Mesenchymal stem cell (in vitro differentiated cells and primary cell): ENCODE results near the gene MICAL2.

Source experiments
- DNase-seq: peaks from one replicate; pipeline ENCODE4 v3.0.0-alpha.2; 2013
- H2AFZ ChIP-seq: one replicate; pipeline ENCODE4 v1.6.1; 2013; ENCODE audit warnings: low read depth, mild to moderate bottlenecking, control low read depth, inconsistent platforms, low read length, moderate library complexity
- H2AK5ac ChIP-seq: 2 replicates; pipeline ENCODE4 v1.6.1; 2013; ENCODE audit warnings: low read length, moderate library complexity, mild to moderate bottlenecking, inconsistent platforms; ENCODE audit not compliant: severe bottlenecking
- H2BK120ac ChIP-seq: one replicate; pipeline ENCODE4 v1.6.1; 2013; ENCODE audit warnings: low read depth, mild to moderate bottlenecking, inconsistent platforms, low read length, moderate library complexity
- H2BK12ac ChIP-seq, 2 experiments: one replicate each; pipeline ENCODE4 v1.6.1; 2013; ENCODE audit warnings: inconsistent platforms in 2 of 2, low read length in 2 of 2, mild to moderate bottlenecking in 2 of 2, moderate library complexity in 2 of 2, control low read depth in 1 of 2
- H2BK15ac ChIP-seq: one replicate; pipeline ENCODE4 v1.6.1; 2013; ENCODE audit warnings: mild to moderate bottlenecking, low read depth, inconsistent platforms; ENCODE audit not compliant: poor library complexity, severe bottlenecking
- H2BK5ac ChIP-seq: 2 replicates; pipeline ENCODE4 v1.6.1; 2013; ENCODE audit warnings: low read depth, mild to moderate bottlenecking, low read length, control low read depth, inconsistent platforms; ENCODE audit not compliant: poor library complexity, severe bottlenecking
- H3K14ac ChIP-seq, 2 experiments: one replicate each; pipeline ENCODE4 v1.6.1; 2013; ENCODE audit warnings: inconsistent platforms in 2 of 2, low read length in 2 of 2, control low read depth in 1 of 2, mild to moderate bottlenecking in 1 of 2, moderate library complexity in 1 of 2
- H3K18ac ChIP-seq, 2 experiments: one replicate each; pipeline ENCODE4 v1.6.1; 2013; ENCODE audit warnings: inconsistent platforms in 2 of 2, low read length in 2 of 2, control low read depth in 1 of 2, low read depth in 1 of 2, mild to moderate bottlenecking in 1 of 2
- H3K23ac ChIP-seq, 2 experiments: one replicate each; pipeline ENCODE4 v1.6.1; 2013; ENCODE audit warnings: inconsistent platforms in 2 of 2, low read length in 2 of 2, mild to moderate bottlenecking in 2 of 2, moderate library complexity in 2 of 2, control low read depth in 1 of 2
- H3K27ac ChIP-seq: 2 replicates; pipeline ENCODE4 v1.5.1; 2013; ENCODE audit warnings: mild to moderate bottlenecking, moderate library complexity, low read length, control low read depth, inconsistent platforms; ENCODE audit not compliant: poor library complexity, severe bottlenecking
- H3K27me3 ChIP-seq, 2 experiments: 2 replicates each; pipeline versions ENCODE4 v1.6.1 to v1.7.0; 2013; ENCODE audit warnings: low read length in 2 of 2, mild to moderate bottlenecking in 2 of 2, moderate library complexity in 2 of 2, control low read depth in 1 of 2, inconsistent platforms in 1 of 2; ENCODE audit not compliant: control insufficient read depth in 1 of 2, insufficient read depth in 1 of 2
- H3K36me3 ChIP-seq, 2 experiments: 2 replicates each; pipeline versions ENCODE4 v1.6.1 to v1.7.0; 2013; ENCODE audit warnings: low read length in 2 of 2, control low read depth in 1 of 2, inconsistent platforms in 1 of 2, low read depth in 1 of 2, mild to moderate bottlenecking in 1 of 2; ENCODE audit not compliant: insufficient read depth in 2 of 2, control insufficient read depth in 1 of 2
- H3K4ac ChIP-seq, 2 experiments: one replicate each; pipeline ENCODE4 v1.6.1; 2013; ENCODE audit warnings: inconsistent platforms in 2 of 2, low read length in 2 of 2, mild to moderate bottlenecking in 2 of 2, moderate library complexity in 2 of 2, control low read depth in 1 of 2, low read depth in 1 of 2
- H3K4me1 ChIP-seq: 2 replicates; pipeline ENCODE4 v1.6.1; 2013; ENCODE audit warnings: low read depth, low read length, control low read depth; ENCODE audit not compliant: control insufficient read depth, insufficient read depth
- H3K4me2 ChIP-seq: 2 replicates; pipeline ENCODE4 v1.6.1; 2013; ENCODE audit warnings: low read length, mild to moderate bottlenecking, inconsistent platforms; ENCODE audit not compliant: poor library complexity, severe bottlenecking
- H3K4me3 ChIP-seq, 2 experiments: 2 replicates each; pipeline versions ENCODE4 v1.5.1 to v1.7.0; 2013; ENCODE audit warnings: low read length in 2 of 2, mild to moderate bottlenecking in 2 of 2, control low read depth in 1 of 2, low read depth in 1 of 2; ENCODE audit not compliant: insufficient read depth in 1 of 2
- H3K79me1 ChIP-seq: replicated peaks from 2 replicates; pipeline ENCODE4 v1.6.1; 2013; ENCODE audit warnings: mild to moderate bottlenecking, control low read depth, low read length, inconsistent platforms; ENCODE audit not compliant: poor library complexity, severe bottlenecking
- H3K9ac ChIP-seq: 2 replicates; pipeline ENCODE4 v1.7.0; 2013; ENCODE audit warnings: mild to moderate bottlenecking, low read length, moderate library complexity
- H3K9me3 ChIP-seq: 2 replicates; pipeline ENCODE4 v1.7.0; 2013; ENCODE audit warnings: mild to moderate bottlenecking, low read length; ENCODE audit not compliant: control insufficient read depth
- H4K8ac ChIP-seq: one replicate; pipeline ENCODE4 v1.6.1; 2013; ENCODE audit warnings: inconsistent platforms, mild to moderate bottlenecking, low read length, moderate library complexity
- H4K91ac ChIP-seq: one replicate; pipeline ENCODE4 v1.6.1; 2013; ENCODE audit warnings: mild to moderate bottlenecking, low read length, inconsistent platforms
- WGBS: methylation state at CpG from one replicate; pipeline ENCODE4 v1.1.7; 2013; ENCODE audit warnings: mixed read lengths; 5-methylcytosine and 5-hydroxymethylcytosine counted together

The MICAL2 gene

DNA sequence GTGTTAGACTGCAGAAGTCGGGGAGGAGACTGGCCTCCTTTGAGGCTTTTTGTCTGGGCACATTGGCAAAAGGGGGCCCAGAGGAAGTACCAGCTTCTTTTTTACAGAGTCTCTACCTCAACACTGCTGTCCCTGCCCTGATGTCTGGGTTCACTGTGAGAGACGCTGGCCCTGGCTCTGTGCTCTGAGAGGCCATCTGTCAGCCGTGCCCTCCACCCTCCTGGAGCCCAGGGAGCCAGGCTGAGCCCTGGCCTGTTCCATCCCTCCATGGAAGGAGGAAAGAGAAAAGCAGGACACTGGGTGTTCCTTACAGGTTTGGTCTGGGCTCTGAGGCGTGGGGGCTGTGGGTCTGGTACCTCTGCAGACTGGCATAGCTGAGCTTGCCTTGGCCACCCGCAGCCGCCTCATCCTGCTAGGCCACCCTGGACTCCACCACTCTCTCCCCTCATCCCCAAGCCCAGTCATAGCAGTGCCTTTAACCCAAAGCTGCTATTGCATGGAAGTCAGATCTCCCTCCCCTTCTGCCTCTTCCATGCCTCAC, 161.5 kb downstream of the MICAL2 start:
- H4K8ac ChIP-seq: no peak overlapping the region
- H3K9ac ChIP-seq: no peak overlapping the region
- H2BK120ac ChIP-seq: no peak overlapping the region
- DNase-seq: no peak
- peak overlapping the region; percentile 2 for H2AK5ac ChIP-seq
- no peaks in the 10 kb centered on the region for H3K79me1 ChIP-seq
- no peak overlapping the region for H3K23ac ChIP-seq
- H3K4ac ChIP-seq: no peak overlapping the region
- H3K4me2 ChIP-seq: no peak overlapping the region
- H3K36me3 ChIP-seq: peaks cover 0 to 15% of the 10 kb centered on the region in 2 experiments
- no peak overlapping the region for H2AFZ ChIP-seq
- H3K27ac ChIP-seq: no peak overlapping the region
- H3K4me3 ChIP-seq: no peak overlapping the region
- over 99% methylated on average over 6 of the region's 6 CpGs for WGBS
- H2BK15ac ChIP-seq: no peak overlapping the region
- peaks cover 23% of the 10 kb centered on the region for H3K4me1 ChIP-seq
- H3K14ac ChIP-seq: no peak overlapping the region
- no peaks in the 10 kb centered on the region for H3K27me3 ChIP-seq
- H3K9me3 ChIP-seq: no peaks in the 10 kb centered on the region
- no peak overlapping the region for H2BK12ac ChIP-seq
- no peak overlapping the region for H4K91ac ChIP-seq
- H2BK5ac ChIP-seq: no peak overlapping the region
- H3K18ac ChIP-seq: no peak overlapping the region

DNA sequence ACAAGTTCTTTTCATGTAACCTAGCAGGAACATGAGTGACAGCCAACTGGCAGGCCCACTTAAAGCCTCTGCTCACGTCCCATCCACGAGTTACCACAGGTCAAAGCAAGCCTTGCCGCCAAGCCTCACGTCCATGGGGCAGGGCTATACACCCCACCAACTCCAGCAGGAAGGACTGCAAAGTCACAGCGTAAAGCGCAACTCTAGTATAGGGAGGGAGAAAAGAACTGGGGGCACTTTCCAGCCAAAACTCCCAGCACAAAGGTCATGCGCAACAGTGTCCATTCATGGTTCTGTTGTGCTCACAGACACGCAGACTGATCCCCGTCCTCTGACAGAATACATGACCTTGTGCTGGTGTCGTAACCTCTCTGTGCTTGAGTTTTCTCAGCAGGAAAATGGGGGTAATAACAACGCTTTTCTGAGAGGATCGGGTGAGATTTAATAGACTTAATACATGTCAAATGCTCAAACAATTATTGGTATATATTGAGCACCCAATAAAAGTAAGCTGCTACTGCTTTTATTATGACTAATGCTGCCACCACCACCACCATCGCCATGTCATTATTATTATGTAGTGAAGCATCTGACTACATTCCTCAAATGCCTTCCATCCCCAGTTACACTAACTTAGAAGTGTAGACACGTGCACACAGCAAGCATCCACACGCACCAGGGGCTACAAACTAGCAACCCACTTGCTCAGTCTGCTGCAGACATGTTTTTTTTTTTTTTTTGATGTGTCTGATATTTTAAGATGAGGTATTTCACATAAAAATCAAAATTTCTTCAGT, 162.6 kb downstream of the MICAL2 start:
- H2AK5ac ChIP-seq: peak overlapping the region; percentile 2
- H2AFZ ChIP-seq: no peak overlapping the region
- 81% methylated on average over 12 of the region's 15 CpGs for WGBS
- H3K4me1 ChIP-seq: peaks cover 23% of the 10 kb centered on the region
- H3K27ac ChIP-seq: no peak overlapping the region
- no peak overlapping the region for H3K18ac ChIP-seq
- H2BK15ac ChIP-seq: peak overlapping the region; percentile 6
- H4K91ac ChIP-seq: no peak overlapping the region
- H2BK5ac ChIP-seq: no peak overlapping the region
- H2BK120ac ChIP-seq: no peak overlapping the region
- H3K9ac ChIP-seq: no peak overlapping the region
- no peak overlapping the region for H4K8ac ChIP-seq
- no peak overlapping the region for H3K4me2 ChIP-seq
- H3K4ac ChIP-seq: no peak overlapping the region
- no peaks in the 10 kb centered on the region for H3K27me3 ChIP-seq
- H3K14ac ChIP-seq: no peak overlapping the region
- H3K4me3 ChIP-seq: no peak overlapping the region
- DNase-seq: peak; percentile 31
- H3K9me3 ChIP-seq: no peaks in the 10 kb centered on the region
- no peak overlapping the region for H3K23ac ChIP-seq
- H3K79me1 ChIP-seq: no peaks in the 10 kb centered on the region
- H2BK12ac ChIP-seq: peak overlapping the region in 1 of 2 experiments; percentile 0
- H3K36me3 ChIP-seq: peaks cover 0 to 8% of the 10 kb centered on the region in 2 experiments

DNA sequence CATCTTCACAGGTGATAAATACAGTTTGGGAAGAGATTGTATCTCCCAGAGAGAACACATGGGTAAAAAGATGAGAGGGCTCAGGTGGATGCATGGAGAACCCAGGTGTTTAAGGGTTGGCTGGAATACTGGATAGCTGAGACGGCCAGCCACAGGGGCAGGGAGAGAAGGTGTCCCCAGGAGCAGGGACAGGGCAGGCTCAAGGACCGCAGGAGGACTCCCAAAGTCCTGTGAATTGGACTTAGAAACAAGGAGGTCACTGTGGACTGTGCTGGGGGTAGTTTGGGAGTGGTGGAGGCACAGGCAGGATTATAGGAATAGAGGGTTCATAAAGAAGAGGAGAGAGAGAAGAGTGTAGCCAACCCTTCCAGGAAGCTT, 163.2 kb downstream of the MICAL2 start:
- no peak overlapping the region for H2BK5ac ChIP-seq
- H2AK5ac ChIP-seq: peak overlapping the region; percentile 2
- no peak overlapping the region for H4K91ac ChIP-seq
- H3K79me1 ChIP-seq: no peaks in the 10 kb centered on the region
- H3K4me3 ChIP-seq: no peak overlapping the region
- no peak overlapping the region for H3K14ac ChIP-seq
- no peak overlapping the region for H2AFZ ChIP-seq
- no peak overlapping the region for H2BK12ac ChIP-seq
- WGBS: 97% methylated on average over 2 of the region's 2 CpGs
- no peaks in the 10 kb centered on the region for H3K9me3 ChIP-seq
- H3K36me3 ChIP-seq: peaks cover 0 to 4% of the 10 kb centered on the region in 2 experiments
- no peak overlapping the region for H3K4ac ChIP-seq
- no peak overlapping the region for H3K23ac ChIP-seq
- H3K4me1 ChIP-seq: peaks cover 21% of the 10 kb centered on the region
- DNase-seq: no peak
- no peak overlapping the region for H2BK15ac ChIP-seq
- no peak overlapping the region for H3K18ac ChIP-seq
- no peak overlapping the region for H3K9ac ChIP-seq
- H4K8ac ChIP-seq: no peak overlapping the region
- no peaks in the 10 kb centered on the region for H3K27me3 ChIP-seq
- H2BK120ac ChIP-seq: no peak overlapping the region
- no peak overlapping the region for H3K4me2 ChIP-seq
- no peak overlapping the region for H3K27ac ChIP-seq

DNA sequence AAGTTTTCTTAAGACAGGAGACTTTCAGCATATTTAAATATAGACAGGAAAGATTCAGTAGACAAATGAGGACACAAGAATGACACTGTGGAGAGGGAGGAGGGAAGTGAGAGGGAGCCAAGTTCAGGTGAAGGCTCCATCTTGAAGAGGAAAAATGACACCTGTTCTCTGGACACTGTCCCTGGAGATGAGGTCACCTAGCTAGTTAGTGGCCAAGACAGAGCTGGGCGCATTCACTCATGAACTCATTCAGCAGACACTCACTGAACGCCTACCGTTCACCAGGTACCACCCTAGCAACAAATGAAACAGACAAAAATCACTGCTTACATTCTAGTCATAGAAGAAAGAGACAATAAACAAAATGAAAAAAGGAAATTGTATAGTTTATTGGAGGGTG, 163.7 kb downstream of the MICAL2 start:
- H3K27ac ChIP-seq: no peak overlapping the region
- H3K4me1 ChIP-seq: peaks cover 19% of the 10 kb centered on the region
- no peak overlapping the region for H3K4me3 ChIP-seq
- H4K8ac ChIP-seq: no peak overlapping the region
- H2BK120ac ChIP-seq: no peak overlapping the region
- no peak overlapping the region for H3K9ac ChIP-seq
- no peaks in the 10 kb centered on the region for H3K27me3 ChIP-seq
- no peaks in the 10 kb centered on the region for H3K9me3 ChIP-seq
- H4K91ac ChIP-seq: no peak overlapping the region
- 92% methylated on average over 1 of the region's 3 CpGs for WGBS
- H2BK12ac ChIP-seq: no peak overlapping the region
- H2AK5ac ChIP-seq: no peak overlapping the region
- H2AFZ ChIP-seq: no peak overlapping the region
- H3K4me2 ChIP-seq: no peak overlapping the region
- no peak overlapping the region for H3K4ac ChIP-seq
- no peak overlapping the region for H2BK15ac ChIP-seq
- no peak overlapping the region for H2BK5ac ChIP-seq
- DNase-seq: no peak
- no peak overlapping the region for H3K14ac ChIP-seq
- no peak overlapping the region for H3K18ac ChIP-seq
- H3K23ac ChIP-seq: no peak overlapping the region
- peaks cover 0 to 4% of the 10 kb centered on the region in 2 experiments for H3K36me3 ChIP-seq
- H3K79me1 ChIP-seq: no peaks in the 10 kb centered on the region
